GM21423 (cell line): ENCODE measurements around the gene ITSN2.
"Not testable (repeated sequence)": the region's sequence is repeated elsewhere in the genome, so short reads cannot be mapped to it uniquely, and the experiment has no call there.

ENCODE experiments used
- ATAC-seq: cut with Tn5 transposase; IDR thresholded peaks from one replicate; pipeline ENCODE4 v1.9.1; 2021; ENCODE audit warnings: mild to moderate bottlenecking, moderate library complexity; ENCODE audit not compliant: unreplicated experiment

Gene ITSN2

DNA sequence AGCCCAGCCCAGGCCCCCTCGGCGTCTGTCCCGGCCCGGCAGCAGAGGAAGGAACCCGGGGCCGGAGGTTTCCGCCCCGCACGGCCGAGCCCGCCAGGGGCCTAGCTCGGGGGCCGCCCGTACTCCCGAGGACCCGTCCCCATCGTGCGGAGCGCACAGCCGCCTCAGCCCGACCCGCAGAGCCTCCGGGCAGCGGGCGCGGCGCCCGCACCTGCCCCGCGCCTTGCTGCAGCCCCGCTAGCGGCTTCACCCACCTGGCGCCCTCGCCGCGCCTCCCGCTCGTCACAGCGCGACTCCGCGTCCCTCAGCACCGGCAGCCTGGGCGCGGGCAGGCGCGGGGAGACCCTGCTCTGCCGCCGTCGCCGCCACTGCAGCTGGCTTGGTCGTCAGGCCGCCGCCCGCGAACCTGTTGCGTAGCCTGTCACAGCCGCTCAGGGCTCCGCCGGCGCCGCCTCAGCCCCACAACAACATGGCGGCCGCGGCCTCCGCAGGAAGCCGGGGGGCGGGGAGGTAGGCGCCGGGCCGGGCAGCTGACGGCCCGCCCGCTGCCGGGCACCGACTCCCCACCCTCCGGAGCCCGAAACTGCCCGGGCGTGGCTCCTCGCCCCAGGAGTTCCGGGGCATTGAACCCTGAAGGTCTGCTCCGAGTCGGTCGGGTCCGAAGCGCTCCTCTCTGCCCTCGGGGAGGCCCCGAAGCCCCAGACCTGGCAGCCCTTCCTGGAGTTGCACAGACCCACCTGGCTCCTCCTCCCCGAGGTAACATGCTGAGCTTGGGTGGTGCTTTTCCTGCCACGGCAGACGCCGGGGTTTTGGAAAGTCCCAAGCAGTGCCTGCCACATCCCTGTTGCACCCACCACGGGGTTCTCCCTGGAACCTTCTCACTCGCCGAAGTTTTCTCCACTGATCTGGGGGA is at the start of gene ITSN2:
TSS of gene ITSN2 (minus strand) at position 487 of the 913 bp plus-strand sequence. CDS start 32,454 bp downstream, outside the sequence.
- ATAC-seq = peak; percentile 79

GRCh38 chr2:24409171-24409570 is 48.8 kb upstream of the ITSN2 start:
- ATAC-seq = no peak

DNA sequence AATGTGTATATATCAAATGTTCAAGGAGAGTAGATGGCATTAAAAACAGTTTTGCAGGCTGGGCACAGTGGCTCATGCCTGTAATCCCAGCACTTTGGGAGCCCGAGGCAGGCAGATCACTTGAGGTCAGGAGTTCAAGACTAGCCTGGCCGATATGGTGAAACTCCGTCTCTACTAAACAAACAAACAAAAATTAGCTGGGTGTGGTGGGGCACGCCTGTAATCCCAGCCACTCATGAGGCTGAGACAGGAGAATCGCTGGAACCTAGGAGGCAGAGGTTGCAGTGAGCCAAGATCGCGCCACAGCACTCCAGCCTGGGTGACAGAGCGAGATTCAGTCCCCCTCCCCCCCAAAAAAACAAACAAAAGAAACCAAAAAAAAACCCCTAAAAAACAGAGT is 48.4 kb upstream of the ITSN2 start:
- not testable (repeated sequence) for ATAC-seq

DNA sequence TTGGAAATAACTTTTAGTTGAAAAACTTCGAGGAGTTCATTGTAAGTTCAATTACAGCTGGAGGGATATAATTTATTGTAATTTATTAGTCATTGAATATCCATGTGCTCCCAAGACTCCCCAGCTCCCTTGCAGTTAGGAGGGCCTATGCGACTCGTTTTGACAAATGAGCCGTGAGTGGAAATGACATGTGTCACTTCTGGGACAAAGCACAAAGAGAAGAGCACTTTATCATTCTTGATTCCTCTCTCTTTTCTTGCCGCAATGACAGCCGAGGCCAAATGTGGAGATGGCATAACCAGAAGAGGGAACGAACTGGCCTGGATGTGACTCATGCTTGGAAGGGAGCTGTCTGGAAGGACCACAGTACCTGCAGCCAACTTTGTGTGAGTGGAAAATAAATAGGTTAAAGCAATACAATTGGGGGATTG is 44.2 kb upstream of the ITSN2 start:
- no peak for ATAC-seq

DNA sequence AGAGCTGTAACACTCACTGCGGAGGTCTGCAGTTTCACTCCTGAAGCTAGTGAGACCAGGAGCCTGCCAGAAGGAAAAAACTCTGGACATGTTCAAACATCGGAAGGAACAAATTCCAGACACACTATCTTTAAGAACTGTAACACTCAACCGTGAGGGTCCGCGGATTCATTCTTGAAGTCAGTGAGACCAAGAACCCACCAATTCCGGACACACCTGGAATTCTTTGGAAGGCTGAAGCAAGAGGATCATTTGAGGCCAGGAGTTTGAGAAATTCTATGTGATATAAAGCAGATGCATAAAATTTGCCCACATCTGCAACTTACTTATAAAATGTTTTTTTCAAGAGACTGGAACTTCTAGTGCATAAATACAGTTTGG is 43.5 kb upstream of the ITSN2 start:
- ATAC-seq = no peak

- ATAC-seq = no peak
Measured at GRCh38 chr2:24403168-24403831, 43.0 kb upstream of the ITSN2 start.

- ATAC-seq = no peak
Measured at GRCh38 chr2:24402242-24403097, 42.1 kb upstream of the ITSN2 start.

- no peak for ATAC-seq
Measured at GRCh38 chr2:24400207-24400907, 40.0 kb upstream of the ITSN2 start.

DNA sequence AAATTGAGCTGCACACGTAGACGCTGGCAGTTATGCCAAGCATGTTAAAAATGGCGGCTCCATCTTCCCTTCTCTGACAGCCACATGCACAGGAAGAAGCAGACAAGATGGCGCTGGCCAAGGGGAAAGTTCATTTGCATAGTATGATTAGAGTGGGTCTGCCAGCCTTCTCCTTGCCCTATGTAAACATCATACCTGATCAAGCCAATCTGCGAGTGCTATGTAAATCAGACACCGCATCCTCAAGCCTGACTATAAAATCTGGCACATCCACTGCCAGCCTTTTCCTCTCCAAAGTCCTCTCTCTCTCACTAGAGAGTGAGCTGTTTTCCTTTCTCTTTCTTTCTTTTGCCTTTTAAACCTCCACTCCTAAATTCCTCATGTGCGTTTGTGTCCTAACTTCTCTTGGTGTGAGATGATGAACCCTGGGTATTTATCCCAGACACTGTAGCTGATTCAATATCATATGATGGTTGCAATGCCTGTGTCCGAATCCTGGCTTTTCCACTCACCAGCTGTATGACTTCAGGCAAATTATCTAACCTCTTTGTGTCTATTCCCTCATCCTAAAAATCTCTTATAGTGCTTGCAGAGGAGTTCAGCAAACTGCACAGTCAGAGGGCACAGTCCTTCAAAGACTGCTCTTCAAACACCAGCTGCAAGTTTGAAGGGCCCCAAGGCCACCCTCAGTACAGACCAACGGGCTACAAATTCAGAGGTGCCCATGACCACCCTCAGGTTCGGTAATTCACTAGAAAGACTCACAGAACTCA is 39.3 kb upstream of the ITSN2 start:
- ATAC-seq = no peak

DNA sequence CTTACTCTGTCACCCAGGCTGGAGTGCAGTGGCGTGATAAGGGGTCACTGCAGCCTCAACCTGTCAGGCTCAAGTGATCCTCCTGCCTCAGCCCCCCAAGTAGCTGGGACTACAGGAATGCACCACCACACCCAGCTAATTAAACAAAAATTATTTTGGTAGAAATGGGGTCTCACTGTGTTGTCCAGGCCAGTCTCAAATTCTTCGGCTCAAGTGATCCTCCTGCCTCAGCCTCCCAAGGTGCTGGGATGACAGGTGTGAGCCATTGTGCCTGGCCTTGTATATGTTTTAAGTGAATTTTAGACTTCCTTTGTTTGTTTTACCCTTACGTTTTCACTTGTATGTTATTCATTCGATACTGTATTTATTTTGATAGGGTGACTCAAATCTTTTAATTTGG is 34.7 kb upstream of the ITSN2 start:
- no peak for ATAC-seq

GRCh38 chr2:24392542-24393059 is 32.3 kb upstream of the ITSN2 start:
- no peak for ATAC-seq

DNA sequence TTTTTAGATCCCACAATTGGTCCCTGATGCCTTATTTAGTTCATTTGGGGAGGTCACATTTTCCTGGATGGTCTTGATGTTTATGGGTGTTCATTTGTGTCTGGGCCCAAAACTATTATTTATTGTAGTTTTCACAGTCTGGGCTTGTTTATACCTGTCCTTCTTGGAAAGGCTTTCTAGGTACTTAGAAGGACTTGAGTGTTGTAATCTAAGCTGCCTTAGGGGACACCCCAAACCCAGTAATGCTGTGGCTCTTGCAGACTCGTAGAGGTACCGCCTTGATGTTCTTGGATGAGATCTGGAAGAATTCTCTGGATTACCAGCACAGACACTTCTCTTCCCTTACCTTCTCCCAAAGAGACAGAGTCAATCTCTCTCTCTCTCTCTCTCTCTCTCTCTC is 25.0 kb upstream of the ITSN2 start:
- no peak for ATAC-seq

GRCh38 chr2:24382363-24383073 is 22.2 kb upstream of the ITSN2 start:
- ATAC-seq = no peak

- no peak for ATAC-seq
Measured at GRCh38 chr2:24380820-24381219, 20.5 kb upstream of the ITSN2 start.

DNA sequence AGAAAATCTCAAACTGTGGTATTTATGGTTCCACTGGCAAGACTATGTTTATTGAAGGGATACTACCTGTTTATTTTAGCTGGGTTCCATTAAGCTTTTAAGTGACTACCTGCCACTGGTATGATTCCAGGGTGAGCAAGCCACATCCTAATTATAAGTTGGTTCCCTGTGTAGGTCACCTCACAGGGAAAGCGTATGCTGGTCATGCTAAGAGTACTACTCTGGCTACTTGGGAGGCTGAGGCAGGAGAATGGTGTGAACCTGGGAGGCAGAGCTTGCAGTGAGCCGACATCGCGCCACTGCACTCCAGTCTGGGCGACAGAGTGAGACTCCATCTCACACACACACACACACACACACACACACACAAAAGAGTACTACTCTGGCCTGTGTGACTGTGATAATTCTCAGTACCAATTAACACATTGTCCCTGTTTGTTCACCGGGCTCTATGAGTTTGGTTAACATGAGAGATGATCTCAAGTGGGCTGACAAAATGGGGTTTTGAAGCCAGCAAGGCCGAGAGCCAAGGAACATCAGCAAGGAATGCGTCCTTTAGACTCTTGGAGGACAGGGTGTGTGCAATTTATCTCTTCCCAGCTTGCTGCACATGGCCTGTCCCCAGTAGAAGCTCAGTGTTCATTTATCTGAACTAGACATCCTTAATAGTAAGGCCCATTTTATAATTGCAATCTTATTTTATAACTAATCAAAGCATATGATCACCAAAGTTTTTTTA is 15.2 kb upstream of the ITSN2 start:
- ATAC-seq = no peak

- ATAC-seq = no peak
Measured at GRCh38 chr2:24374301-24374700, 14.0 kb upstream of the ITSN2 start.

- ATAC-seq = no peak
Measured at GRCh38 chr2:24372033-24372432, 11.7 kb upstream of the ITSN2 start.

- ATAC-seq = no peak
Measured at GRCh38 chr2:24365826-24366225, 5.5 kb upstream of the ITSN2 start.
